IMR-90 (cell line): ENCODE results near the gene ASXL2.

ENCODE experiments used
- BHLHE40 ChIP-seq: fragments of 150-350 bp; IDR thresholded peaks from 2 replicates; pipeline ENCODE4 v1.6.1; 2016; ENCODE audit warnings: mild to moderate bottlenecking, low read depth, low read length
- CHD1 ChIP-seq: IDR thresholded peaks from 2 replicates; pipeline ENCODE4 v1.6.1; 2012; ENCODE audit warnings: low read depth, low read length, improper control_type of control experiment
- MAZ ChIP-seq: IDR thresholded peaks from 2 replicates; pipeline ENCODE4 v1.6.1; 2012; ENCODE audit warnings: low read depth, mild to moderate bottlenecking, low read length, improper control_type of control experiment, moderate library complexity, borderline replicate concordance
- MXI1 ChIP-seq: IDR thresholded peaks from 2 replicates; pipeline ENCODE4 v1.6.1; 2012; ENCODE audit warnings: low read depth, mild to moderate bottlenecking, low read length, moderate library complexity, borderline replicate concordance
- POLR2A ChIP-seq: IDR thresholded peaks from 2 replicates; pipeline ENCODE4 v1.6.1; 2012; ENCODE audit warnings: mild to moderate bottlenecking, low read depth, low read length
- RAD21 ChIP-seq: IDR thresholded peaks from 2 replicates; pipeline ENCODE4 v1.6.1; 2012; ENCODE audit warnings: low read length, improper control_type of control experiment
- RFX5 ChIP-seq: IDR thresholded peaks from 2 replicates; pipeline ENCODE4 v1.8.0; 2012; ENCODE audit warnings: low read depth, mild to moderate bottlenecking, low read length, moderate library complexity
- SMC3 ChIP-seq: fragments of 150-350 bp; IDR thresholded peaks from 2 replicates; pipeline ENCODE4 v1.6.1; 2016; ENCODE audit warnings: low read depth, mild to moderate bottlenecking, antibody characterized with exemption, low read length, moderate library complexity
- TF ChIP-seq, protein P1 (sequence below): conservative IDR thresholded peaks from 2 replicates; pipeline ENCODE4 v1.5.1; 2012; ENCODE audit warnings: mild to moderate bottlenecking, low read depth, low read length, improper control_type of control experiment
- TF ChIP-seq, protein P2 (sequence below): fragments of 150-350 bp; IDR thresholded peaks from 2 replicates; pipeline ENCODE4 v1.6.1; 2017; ENCODE audit warnings: mild to moderate bottlenecking, antibody characterized with exemption, low read length, low read depth
- TF ChIP-seq, protein P3 (sequence below): fragments of 150-350 bp; IDR thresholded peaks from 2 replicates; pipeline ENCODE4 v1.6.1; 2016; ENCODE audit warnings: low read depth, mild to moderate bottlenecking, low read length, moderate library complexity, borderline replicate concordance

DNA sequence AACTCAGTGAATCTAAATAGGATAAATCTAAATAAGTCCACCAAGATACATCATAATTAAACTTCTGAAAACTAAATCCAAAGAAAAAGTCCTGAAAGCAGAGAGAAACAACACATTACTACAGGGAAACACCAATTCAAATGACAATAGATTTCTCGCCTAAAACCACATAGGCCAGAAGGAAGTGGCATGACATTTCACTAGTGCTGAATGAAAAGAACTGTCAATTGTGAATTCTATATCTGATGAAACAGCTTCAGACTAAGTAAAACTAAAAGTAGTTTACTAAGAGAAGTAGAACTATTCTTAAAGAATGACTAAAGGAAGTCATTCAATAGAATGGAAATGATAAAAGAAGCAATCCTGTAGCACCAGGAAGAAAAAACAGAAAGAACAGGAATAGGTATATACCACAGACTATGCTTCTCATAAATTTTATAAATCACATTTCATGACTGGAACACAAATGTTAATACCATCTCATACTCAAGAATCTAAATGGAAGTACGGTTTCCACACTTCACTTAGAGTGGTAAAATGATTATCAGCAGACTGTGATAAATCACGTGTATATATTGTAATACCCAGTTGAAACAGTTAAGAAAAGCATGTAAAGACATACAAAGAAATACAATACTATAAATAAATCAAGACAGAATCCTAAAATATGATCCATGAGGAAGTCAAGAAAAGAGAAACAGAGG, 46.4 kb downstream of the ASXL2 start:
- TF ChIP-seq, protein P1, sequence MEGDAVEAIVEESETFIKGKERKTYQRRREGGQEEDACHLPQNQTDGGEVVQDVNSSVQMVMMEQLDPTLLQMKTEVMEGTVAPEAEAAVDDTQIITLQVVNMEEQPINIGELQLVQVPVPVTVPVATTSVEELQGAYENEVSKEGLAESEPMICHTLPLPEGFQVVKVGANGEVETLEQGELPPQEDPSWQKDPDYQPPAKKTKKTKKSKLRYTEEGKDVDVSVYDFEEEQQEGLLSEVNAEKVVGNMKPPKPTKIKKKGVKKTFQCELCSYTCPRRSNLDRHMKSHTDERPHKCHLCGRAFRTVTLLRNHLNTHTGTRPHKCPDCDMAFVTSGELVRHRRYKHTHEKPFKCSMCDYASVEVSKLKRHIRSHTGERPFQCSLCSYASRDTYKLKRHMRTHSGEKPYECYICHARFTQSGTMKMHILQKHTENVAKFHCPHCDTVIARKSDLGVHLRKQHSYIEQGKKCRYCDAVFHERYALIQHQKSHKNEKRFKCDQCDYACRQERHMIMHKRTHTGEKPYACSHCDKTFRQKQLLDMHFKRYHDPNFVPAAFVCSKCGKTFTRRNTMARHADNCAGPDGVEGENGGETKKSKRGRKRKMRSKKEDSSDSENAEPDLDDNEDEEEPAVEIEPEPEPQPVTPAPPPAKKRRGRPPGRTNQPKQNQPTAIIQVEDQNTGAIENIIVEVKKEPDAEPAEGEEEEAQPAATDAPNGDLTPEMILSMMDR = no peak
- TF ChIP-seq RAD21 (no peak), SMC3 (no peak), MAZ (no peak), POLR2A (no peak), RFX5 (no peak), BHLHE40 (no peak), CHD1 (no peak), MXI1 (no peak)
- TF ChIP-seq, protein P2, sequence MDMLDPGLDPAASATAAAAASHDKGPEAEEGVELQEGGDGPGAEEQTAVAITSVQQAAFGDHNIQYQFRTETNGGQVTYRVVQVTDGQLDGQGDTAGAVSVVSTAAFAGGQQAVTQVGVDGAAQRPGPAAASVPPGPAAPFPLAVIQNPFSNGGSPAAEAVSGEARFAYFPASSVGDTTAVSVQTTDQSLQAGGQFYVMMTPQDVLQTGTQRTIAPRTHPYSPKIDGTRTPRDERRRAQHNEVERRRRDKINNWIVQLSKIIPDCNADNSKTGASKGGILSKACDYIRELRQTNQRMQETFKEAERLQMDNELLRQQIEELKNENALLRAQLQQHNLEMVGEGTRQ = no peak
- TF ChIP-seq, protein P3, sequence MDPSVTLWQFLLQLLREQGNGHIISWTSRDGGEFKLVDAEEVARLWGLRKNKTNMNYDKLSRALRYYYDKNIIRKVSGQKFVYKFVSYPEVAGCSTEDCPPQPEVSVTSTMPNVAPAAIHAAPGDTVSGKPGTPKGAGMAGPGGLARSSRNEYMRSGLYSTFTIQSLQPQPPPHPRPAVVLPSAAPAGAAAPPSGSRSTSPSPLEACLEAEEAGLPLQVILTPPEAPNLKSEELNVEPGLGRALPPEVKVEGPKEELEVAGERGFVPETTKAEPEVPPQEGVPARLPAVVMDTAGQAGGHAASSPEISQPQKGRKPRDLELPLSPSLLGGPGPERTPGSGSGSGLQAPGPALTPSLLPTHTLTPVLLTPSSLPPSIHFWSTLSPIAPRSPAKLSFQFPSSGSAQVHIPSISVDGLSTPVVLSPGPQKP = no peak
